GM23338 (cell line): ENCODE measurements around the gene DTX1. TPM values are rescaled to one million over a fixed set of nuclear protein-coding genes. Genes with fewer than 3 reads are reported as not detected.

Experiments
- ATAC-seq: fragments of 200-7000 bp; cut with Tn5 transposase; 3 replicates; pipeline ENCODE4 v1.9.1; 2020
- DNase-seq: peaks from one replicate; pipeline ENCODE4 v3.0.0-alpha.2; 2015; ENCODE audit warnings: low spot score
- H2AFZ ChIP-seq: fragments of 200-600 bp; sonication (generic); 2 replicates; pipeline ENCODE4 v1.8.0; 2016; ENCODE audit warnings: antibody characterized with exemption, mild to moderate bottlenecking, moderate library complexity
- H3F3A ChIP-seq: fragments of 200-600 bp; sonication (generic); replicated peaks from 2 replicates; pipeline ENCODE4 v1.8.0; 2017; ENCODE audit warnings: antibody characterized with exemption, mixed run types, low read depth
- H3K27ac ChIP-seq: fragments of 200-600 bp; sonication (generic); 2 replicates; pipeline ENCODE4 v1.6.1; 2016; ENCODE audit warnings: low read depth
- H3K27me3 ChIP-seq: fragments of 200-600 bp; sonication (generic); 2 replicates; pipeline ENCODE4 v1.8.0; 2016; ENCODE audit warnings: mild to moderate bottlenecking, mixed run types, moderate library complexity; ENCODE audit not compliant: insufficient read depth
- H3K36me3 ChIP-seq: fragments of 200-600 bp; sonication (generic); 2 replicates; pipeline ENCODE4 v1.8.0; 2016; ENCODE audit warnings: mild to moderate bottlenecking; ENCODE audit not compliant: insufficient read depth
- H3K4me1 ChIP-seq: fragments of 200-600 bp; sonication (generic); 2 replicates; pipeline ENCODE4 v1.8.0; 2016; ENCODE audit warnings: mild to moderate bottlenecking, moderate library complexity; ENCODE audit not compliant: insufficient read depth
- H3K4me2 ChIP-seq: fragments of 200-600 bp; sonication (generic); 2 replicates; pipeline ENCODE4 v1.7.1; 2017; ENCODE audit warnings: mixed run types
- H3K4me3 ChIP-seq: fragments of 200-600 bp; sonication (generic); 2 replicates; pipeline ENCODE4 v1.6.1; 2016; ENCODE audit warnings: mixed run types
- H3K79me2 ChIP-seq: fragments of 200-600 bp; sonication (generic); replicated peaks from 2 replicates; pipeline ENCODE4 v1.8.0; 2017; ENCODE audit warnings: mild to moderate bottlenecking; ENCODE audit not compliant: insufficient read depth
- H3K9me2 ChIP-seq: fragments of 200-600 bp; sonication (generic); 2 replicates; pipeline ENCODE4 v1.8.0; 2017; ENCODE audit not compliant: insufficient read depth
- H4K20me1 ChIP-seq: fragments of 200-600 bp; sonication (generic); replicated peaks from 2 replicates; pipeline ENCODE4 v1.8.0; 2017; ENCODE audit warnings: mild to moderate bottlenecking; ENCODE audit not compliant: insufficient read depth
- H3K27ac Mint-ChIP-seq: 2 replicates; pipeline ENCODE4 v1.8.0; 2020; ENCODE audit warnings: inconsistent platforms, mild to moderate bottlenecking, moderate library complexity, mixed read lengths
- H3K27me3 Mint-ChIP-seq: 3 replicates; pipeline ENCODE4 v1.8.0; 2022; ENCODE audit warnings: low read depth, mild to moderate bottlenecking, moderate library complexity, mixed read lengths, inconsistent platforms; ENCODE audit not compliant: insufficient read depth, poor library complexity
- H3K36me3 Mint-ChIP-seq: 3 replicates; pipeline ENCODE4 v1.8.0; 2021; ENCODE audit warnings: low read depth, mild to moderate bottlenecking, inconsistent platforms, moderate library complexity, mixed read lengths
- H3K4me1 Mint-ChIP-seq: 3 replicates; pipeline ENCODE4 v1.8.0; 2020; ENCODE audit warnings: mild to moderate bottlenecking, inconsistent platforms, mixed read lengths
- H3K4me3 Mint-ChIP-seq: 3 replicates; pipeline ENCODE4 v1.8.0; 2021; ENCODE audit warnings: moderate library complexity, mild to moderate bottlenecking, inconsistent platforms, mixed read lengths
- H3K9me3 Mint-ChIP-seq: 3 replicates; pipeline ENCODE4 v1.8.0; 2020; ENCODE audit warnings: moderate library complexity, mild to moderate bottlenecking, inconsistent platforms, mixed read lengths
- CREB1 ChIP-seq: fragments of 250-450 bp; sonication (Bioruptor Pico); IDR thresholded peaks from 2 replicates; pipeline ENCODE4 v1.5.0; 2020; ENCODE audit warnings: low read depth, mild to moderate bottlenecking, moderate library complexity
- EZH2 ChIP-seq: fragments of 200-600 bp; sonication (generic); IDR thresholded peaks from one replicate; pipeline ENCODE4 v1.8.0; 2017; ENCODE audit warnings: antibody characterized with exemption, mild to moderate bottlenecking, low read depth; ENCODE audit not compliant: unreplicated experiment
- EZH2phosphoT487 ChIP-seq: fragments of 200-600 bp; sonication (generic); IDR thresholded peaks from one replicate; pipeline ENCODE4 v1.8.1; 2018; ENCODE audit warnings: antibody characterized with exemption; ENCODE audit not compliant: unreplicated experiment
- JUNB ChIP-seq: IDR thresholded peaks from one replicate; pipeline ENCODE4 v1.6.1; 2016; ENCODE audit warnings: antibody characterized with exemption; ENCODE audit not compliant: unreplicated experiment
- NANOG ChIP-seq: IDR thresholded peaks from 2 replicates; pipeline ENCODE4 v1.6.1; 2016; ENCODE audit warnings: antibody characterized with exemption, borderline replicate concordance
- POLR2AphosphoS5 ChIP-seq: IDR thresholded peaks from 2 replicates; pipeline ENCODE4 v1.6.1; 2016; ENCODE audit warnings: antibody characterized with exemption, low read depth
- STAT1 ChIP-seq: IDR thresholded peaks from one replicate; pipeline ENCODE4 v1.6.1; 2016; ENCODE audit warnings: antibody characterized with exemption; ENCODE audit not compliant: unreplicated experiment
- ZNF114 ChIP-seq: fragments of 250-450 bp; sonication (Bioruptor Pico); IDR thresholded peaks from 2 replicates; pipeline ENCODE4 v1.5.0; 2020; ENCODE audit warnings: mild to moderate bottlenecking, moderate library complexity
- ZNF331 ChIP-seq: fragments of 250-450 bp; sonication (Bioruptor Pico); IDR thresholded peaks from 2 replicates; pipeline ENCODE4 v1.5.0; 2020; ENCODE audit warnings: low read depth, mild to moderate bottlenecking, moderate library complexity
- polyA plus RNA-seq: library from polyadenylated mRNA; unstranded; fragments of >200 nt; fragmentation: Nextera tagmentation; extraction: Ambion mirVana; gene quantifications from 2 replicates; pipeline ENCODE4 v1.2.1, GENCODE V29; 2016
- total RNA-seq: library from RNA; depleted of rRNA; stranded (reverse); fragments of >200 nt; shearing (Covaris generic); gene quantifications from 2 replicates; pipeline ENCODE4 v1.2.3, GENCODE V29; 2014
- TF ChIP-seq, protein P1 (sequence below): IDR thresholded peaks from one replicate; pipeline ENCODE4 v1.6.1; 2018; ENCODE audit warnings: antibody characterized with exemption; ENCODE audit not compliant: unreplicated experiment
- TF ChIP-seq, protein P2 (sequence below): IDR thresholded peaks from 2 replicates; pipeline ENCODE4 v1.6.1; 2016; ENCODE audit warnings: antibody characterized with exemption

DTX1 gene
- total and polyA plus RNA-seq, 2 experiments from 2014 or later: 1.6 to 9.0 TPM

DNA sequence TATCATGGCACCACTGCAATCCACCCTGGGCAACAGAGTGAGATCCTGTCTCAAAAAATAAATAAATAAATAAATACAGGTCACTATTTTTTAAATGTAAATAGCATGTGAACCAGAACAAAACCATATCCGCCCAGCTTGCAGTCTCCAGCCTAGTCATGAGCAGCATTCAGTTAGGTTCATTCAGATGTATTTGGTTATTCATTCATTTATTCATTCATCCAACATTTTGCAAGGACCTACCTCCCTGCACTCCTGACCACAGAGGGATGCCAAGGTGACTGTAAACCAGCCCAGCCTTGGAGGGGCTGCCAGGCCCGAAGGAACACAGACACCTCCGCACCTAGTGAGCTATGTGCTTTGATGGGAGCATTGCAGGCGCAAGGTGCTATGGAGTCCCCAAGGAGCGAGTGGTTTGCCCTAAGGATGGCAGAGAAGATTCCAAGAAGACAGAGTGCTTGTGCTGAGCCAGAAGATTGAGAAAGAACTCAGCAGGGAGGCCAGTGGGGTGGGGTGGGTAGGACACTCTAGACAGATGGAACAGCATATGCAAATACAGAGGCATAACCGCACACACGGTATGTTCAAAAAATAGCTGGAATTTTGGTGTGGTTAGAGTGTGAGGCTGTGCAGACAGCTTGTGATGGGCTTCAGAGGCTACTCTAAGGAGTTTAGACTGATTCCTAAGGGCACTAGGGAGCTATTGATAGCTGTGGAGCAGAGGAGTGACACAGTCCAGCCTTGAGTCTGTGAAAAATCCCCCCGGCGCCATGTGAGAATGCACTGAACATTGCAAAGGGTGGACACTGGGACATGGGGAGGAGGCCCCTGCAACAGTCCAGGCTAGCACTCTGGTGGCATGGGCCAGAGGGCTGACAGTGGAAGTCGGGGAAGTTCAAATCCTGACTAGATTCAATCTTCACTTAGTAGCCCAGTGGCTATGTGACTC is 11.7 kb downstream of the DTX1 start (continued):
- TF ChIP-seq JUNB (no peak), ZNF114 (CRISPR knock-in tag) (no peak), POLR2AphosphoS5 (no peak), CREB1 (CRISPR knock-in tag) (no peak), ZNF331 (CRISPR knock-in tag) (no peak), NANOG (no peak), STAT1 (no peak)
- TF ChIP-seq, protein P1, sequence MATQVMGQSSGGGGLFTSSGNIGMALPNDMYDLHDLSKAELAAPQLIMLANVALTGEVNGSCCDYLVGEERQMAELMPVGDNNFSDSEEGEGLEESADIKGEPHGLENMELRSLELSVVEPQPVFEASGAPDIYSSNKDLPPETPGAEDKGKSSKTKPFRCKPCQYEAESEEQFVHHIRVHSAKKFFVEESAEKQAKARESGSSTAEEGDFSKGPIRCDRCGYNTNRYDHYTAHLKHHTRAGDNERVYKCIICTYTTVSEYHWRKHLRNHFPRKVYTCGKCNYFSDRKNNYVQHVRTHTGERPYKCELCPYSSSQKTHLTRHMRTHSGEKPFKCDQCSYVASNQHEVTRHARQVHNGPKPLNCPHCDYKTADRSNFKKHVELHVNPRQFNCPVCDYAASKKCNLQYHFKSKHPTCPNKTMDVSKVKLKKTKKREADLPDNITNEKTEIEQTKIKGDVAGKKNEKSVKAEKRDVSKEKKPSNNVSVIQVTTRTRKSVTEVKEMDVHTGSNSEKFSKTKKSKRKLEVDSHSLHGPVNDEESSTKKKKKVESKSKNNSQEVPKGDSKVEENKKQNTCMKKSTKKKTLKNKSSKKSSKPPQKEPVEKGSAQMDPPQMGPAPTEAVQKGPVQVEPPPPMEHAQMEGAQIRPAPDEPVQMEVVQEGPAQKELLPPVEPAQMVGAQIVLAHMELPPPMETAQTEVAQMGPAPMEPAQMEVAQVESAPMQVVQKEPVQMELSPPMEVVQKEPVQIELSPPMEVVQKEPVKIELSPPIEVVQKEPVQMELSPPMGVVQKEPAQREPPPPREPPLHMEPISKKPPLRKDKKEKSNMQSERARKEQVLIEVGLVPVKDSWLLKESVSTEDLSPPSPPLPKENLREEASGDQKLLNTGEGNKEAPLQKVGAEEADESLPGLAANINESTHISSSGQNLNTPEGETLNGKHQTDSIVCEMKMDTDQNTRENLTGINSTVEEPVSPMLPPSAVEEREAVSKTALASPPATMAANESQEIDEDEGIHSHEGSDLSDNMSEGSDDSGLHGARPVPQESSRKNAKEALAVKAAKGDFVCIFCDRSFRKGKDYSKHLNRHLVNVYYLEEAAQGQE: no peak
- TF ChIP-seq, protein P2, sequence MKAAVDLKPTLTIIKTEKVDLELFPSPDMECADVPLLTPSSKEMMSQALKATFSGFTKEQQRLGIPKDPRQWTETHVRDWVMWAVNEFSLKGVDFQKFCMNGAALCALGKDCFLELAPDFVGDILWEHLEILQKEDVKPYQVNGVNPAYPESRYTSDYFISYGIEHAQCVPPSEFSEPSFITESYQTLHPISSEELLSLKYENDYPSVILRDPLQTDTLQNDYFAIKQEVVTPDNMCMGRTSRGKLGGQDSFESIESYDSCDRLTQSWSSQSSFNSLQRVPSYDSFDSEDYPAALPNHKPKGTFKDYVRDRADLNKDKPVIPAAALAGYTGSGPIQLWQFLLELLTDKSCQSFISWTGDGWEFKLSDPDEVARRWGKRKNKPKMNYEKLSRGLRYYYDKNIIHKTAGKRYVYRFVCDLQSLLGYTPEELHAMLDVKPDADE: no peak

DNA sequence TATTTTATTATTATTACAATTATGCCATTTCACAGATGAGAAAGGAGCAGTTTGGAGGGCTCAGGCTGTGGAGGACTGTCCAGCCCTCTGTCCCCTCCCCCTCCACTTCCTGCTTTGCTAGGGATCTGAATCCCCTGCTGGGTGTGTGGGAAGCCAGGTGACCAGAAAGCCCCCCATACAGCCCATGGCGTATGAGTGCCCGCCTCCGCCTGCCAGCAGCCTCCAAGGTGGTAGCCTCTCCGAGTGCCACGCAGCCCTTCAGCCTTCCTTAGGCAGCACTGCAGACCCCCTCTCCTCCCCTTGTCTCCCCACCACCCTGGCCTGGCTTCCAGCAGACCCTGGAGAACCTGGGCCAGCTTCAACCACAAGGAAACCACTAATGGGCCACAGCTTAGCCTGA is 12.6 kb downstream of the DTX1 start:
- no peak for DNase-seq
- H4K20me1 ChIP-seq: no peaks in the 10 kb centered on the region; the same call in 1 of the 2 replicates

More for the DNA sequence above, 12.6 kb downstream of the DTX1 start:
- Histone ChIP-seq H3K36me3 (no peaks in the 10 kb centered on the region), H3K79me2 (no peaks in the 10 kb centered on the region), H3K27me3 (0 out of 2 replicates have a peak, but pooled peaks cover 2% of the 10 kb centered on the region), H3F3A (no peaks in the 10 kb centered on the region), H3K4me1 (peaks cover 13% of the 10 kb centered on the region; the same call in 1 of the 2 replicates), H3K9me2 (no peaks in the 10 kb centered on the region), H3K4me3 (no peak overlapping the region), H2AFZ (no peak overlapping the region), H3K4me2 (no peak overlapping the region), H3K27ac (no peak overlapping the region)
- no peaks in the 10 kb centered on the region for H3K9me3 Mint-ChIP-seq
- H3K4me3 Mint-ChIP-seq: no peak overlapping the region
- H3K27ac Mint-ChIP-seq: no peak overlapping the region
- ATAC-seq: no peak
- H3K27me3 Mint-ChIP-seq: peaks cover 10% of the 10 kb centered on the region
- TF ChIP-seq ZNF331 (CRISPR knock-in tag) (no peak), ZNF114 (CRISPR knock-in tag) (no peak), JUNB (no peak), NANOG (no peak), EZH2 (no peak), POLR2AphosphoS5 (no peak), EZH2phosphoT487 (no peak)
- TF ChIP-seq, protein P1: no peak
- H3K4me1 Mint-ChIP-seq: peaks cover 44% of the 10 kb centered on the region
- no peaks in the 10 kb centered on the region for H3K36me3 Mint-ChIP-seq
